SK-N-MC (cell line): ENCODE data around the gene AP3B1.

Experiments used
- EZH2 ChIP-seq: fragments of 200-600 bp; sonication (generic); IDR thresholded peaks from one replicate; pipeline ENCODE4 v1.6.1; 2017; ENCODE audit warnings: antibody characterized with exemption
- FOXP2 ChIP-seq: optimal IDR thresholded peaks from 2 replicates; pipeline ENCODE3; 2011; ENCODE audit warnings: mild to moderate bottlenecking, moderate library complexity; ENCODE audit not compliant: insufficient read depth; ENCODE audit errors: extremely low read length, control extremely low read depth
- POLR2AphosphoS5 ChIP-seq: IDR thresholded peaks from 2 replicates; pipeline ENCODE4 v1.6.1; 2012; ENCODE audit warnings: mild to moderate bottlenecking, low read depth, low read length, borderline replicate concordance

- TF ChIP-seq EZH2 (no peak), POLR2AphosphoS5 (no peak), FOXP2 (no peak)
These were observed 234.1 kb downstream of the AP3B1 start for GRCh38 chr5:78060421-78060820.
